Measurements from ENCODE around the gene AKR1B1.
"Not testable (repeated sequence)": the region's sequence is repeated elsewhere in the genome, so short reads cannot be mapped to it uniquely, and the experiment has no call there.

AKR1B1 gene

GRCh38 chr7:134495546-134495945 lies 36.6 kb upstream of the AKR1B1 start:
- no peak overlapping the region for H3K4me3 ChIP-seq (ENCODE audit: low read length)
- no peak for DNase-seq (ENCODE audit: low read depth)
- no peak for TF ChIP-seq CTCF (IDR thresholded peaks at IDR 0.05; ENCODE audit: insufficient read depth, low read depth, low read length, missing control alignments)

- no peak overlapping the region for H3K4me3 ChIP-seq (ENCODE audit: low read length)
- no peak for DNase-seq (ENCODE audit: low read depth)
- TF ChIP-seq CTCF (IDR thresholded peaks at IDR 0.05; ENCODE audit: insufficient read depth, low read depth, low read length, missing control alignments): no peak
Measured at GRCh38 chr7:134493091-134493490, 34.2 kb upstream of the AKR1B1 start.

- not testable (repeated sequence) for H3K4me3 ChIP-seq (ENCODE audit: low read length); DNase-seq (ENCODE audit: low read depth)
Measured at GRCh38 chr7:134487721-134488120, 28.8 kb upstream of the AKR1B1 start.

GRCh38 chr7:134485203-134485602 lies 26.3 kb upstream of the AKR1B1 start:
- TF ChIP-seq CTCF (IDR thresholded peaks at IDR 0.05; ENCODE audit: insufficient read depth, low read depth, low read length, missing control alignments): no peak
- no peak for DNase-seq (ENCODE audit: low read depth)

GRCh38 chr7:134483296-134483695 lies 24.4 kb upstream of the AKR1B1 start:
- DNase-seq (ENCODE audit: low read depth): peak; percentile 25
- no peak overlapping the region for H3K4me3 ChIP-seq (ENCODE audit: low read length)
- TF ChIP-seq CTCF (IDR thresholded peaks at IDR 0.05; ENCODE audit: insufficient read depth, low read depth, low read length, missing control alignments): no peak

More at GRCh38 chr7:134485203-134485602, 26.3 kb upstream of the AKR1B1 start:
- H3K4me3 ChIP-seq (ENCODE audit: low read length): no peak overlapping the region

GRCh38 chr7:134482858-134483257 lies 24.0 kb upstream of the AKR1B1 start:
- no peak for DNase-seq (ENCODE audit: low read depth)
- TF ChIP-seq CTCF (IDR thresholded peaks at IDR 0.05; ENCODE audit: insufficient read depth, low read depth, low read length, missing control alignments): no peak
- no peak overlapping the region for H3K4me3 ChIP-seq (ENCODE audit: low read length)

- H3K4me3 ChIP-seq (ENCODE audit: low read length): no peak overlapping the region
- TF ChIP-seq CTCF (IDR thresholded peaks at IDR 0.05; ENCODE audit: insufficient read depth, low read depth, low read length, missing control alignments): no peak
- no peak for DNase-seq (ENCODE audit: low read depth)
Measured at GRCh38 chr7:134481167-134481566, 22.3 kb upstream of the AKR1B1 start.

- no peak for TF ChIP-seq CTCF (IDR thresholded peaks at IDR 0.05; ENCODE audit: insufficient read depth, low read depth, low read length, missing control alignments)
- DNase-seq (ENCODE audit: low read depth): peak; percentile 53
- H3K4me3 ChIP-seq (ENCODE audit: low read length): no peak overlapping the region
Measured at GRCh38 chr7:134480730-134481129, 21.8 kb upstream of the AKR1B1 start.
